GM19324 (cell line): Measurements from ENCODE around the gene ZNF43.
A peak's percentile ranks its signal among the peaks of the same experiment; 100 is the strongest.
"Not testable (repeated sequence)": the region's sequence is repeated elsewhere in the genome, so short reads cannot be mapped to it uniquely, and the experiment has no call there.

Source experiments
- ATAC-seq: cut with Tn5 transposase; IDR thresholded peaks from one replicate; pipeline ENCODE4 v1.9.1; 2021; ENCODE audit warnings: mild to moderate bottlenecking, moderate library complexity; ENCODE audit not compliant: unreplicated experiment, low FRiP score

Gene ZNF43

DNA sequence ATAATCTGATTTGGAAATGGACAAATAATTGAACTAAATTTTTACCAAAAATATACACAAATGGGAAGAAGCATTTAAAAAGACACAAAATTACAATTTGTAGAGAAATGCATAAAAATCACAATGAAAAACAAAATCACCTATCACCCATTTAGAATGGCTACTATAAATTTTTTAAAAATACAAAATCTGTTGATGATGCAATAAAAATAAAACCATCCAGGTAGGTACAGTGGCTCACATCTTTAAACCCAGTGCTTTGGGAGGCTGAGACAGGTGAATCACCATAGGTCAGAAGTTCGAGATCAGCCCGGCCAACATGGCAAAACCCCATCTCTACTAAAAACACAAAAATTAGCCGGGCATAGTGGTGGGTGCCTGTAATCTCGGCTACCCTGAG is 23.5 kb downstream of the ZNF43 start:
- no peak for ATAC-seq

DNA sequence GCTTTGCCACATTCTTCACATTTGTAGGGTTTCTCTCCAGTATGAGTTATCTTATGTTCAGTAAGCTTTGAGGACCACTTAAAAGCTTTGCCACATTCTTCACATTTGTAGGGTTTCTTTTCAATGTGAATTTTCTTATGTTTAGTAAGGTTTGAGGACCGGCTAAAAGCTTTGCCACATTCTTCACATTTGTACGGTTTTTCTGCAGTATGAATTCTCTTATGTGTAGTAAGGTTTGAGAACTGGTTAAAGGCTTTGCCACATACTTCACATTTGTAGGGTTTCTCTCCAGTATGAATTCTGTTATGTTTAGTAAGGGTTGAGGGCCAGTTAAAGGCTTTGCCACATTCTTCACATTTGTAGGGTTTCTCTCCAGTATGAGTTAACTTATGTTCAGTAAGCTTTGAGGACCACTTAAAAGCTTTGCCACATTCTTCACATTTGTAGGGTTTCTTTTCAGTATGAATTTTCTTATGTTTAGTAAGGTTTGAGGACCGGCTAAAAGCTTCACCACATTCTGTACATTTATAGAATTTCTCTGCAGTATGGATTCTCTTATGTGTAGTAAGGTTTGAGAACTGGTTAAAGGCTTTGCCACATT is 27.5 kb downstream of the ZNF43 start:
- ATAC-seq = not testable (repeated sequence)

DNA sequence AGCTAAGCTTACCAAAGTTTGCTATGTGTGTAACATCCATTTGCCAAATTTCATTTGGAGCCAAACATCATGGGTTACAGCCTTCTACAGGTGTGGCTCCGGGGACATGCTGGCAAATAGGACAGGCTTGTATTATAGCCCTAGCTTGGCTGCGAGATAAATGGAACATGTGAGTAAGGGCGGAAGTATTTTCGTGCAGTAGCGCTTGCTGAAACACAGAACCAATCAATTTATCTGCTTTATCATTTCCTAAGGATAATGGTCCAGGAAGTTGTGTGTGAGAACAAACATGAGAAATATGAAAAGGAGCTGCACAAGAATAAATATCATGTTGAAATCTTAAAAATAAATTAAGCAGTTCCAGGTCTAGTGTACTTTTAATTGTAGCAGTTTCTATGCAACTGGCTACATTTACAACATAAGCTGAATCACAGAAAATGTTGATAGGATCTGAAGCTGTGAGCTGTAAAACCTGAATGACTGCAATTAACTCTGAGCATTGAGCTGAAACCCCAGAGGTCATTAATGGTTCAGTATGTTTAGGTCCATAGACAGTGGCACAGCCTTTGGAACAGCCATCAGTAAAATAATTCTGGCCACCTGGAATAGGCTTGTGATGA is 46.4 kb downstream of the ZNF43 start:
- ATAC-seq = no peak

DNA sequence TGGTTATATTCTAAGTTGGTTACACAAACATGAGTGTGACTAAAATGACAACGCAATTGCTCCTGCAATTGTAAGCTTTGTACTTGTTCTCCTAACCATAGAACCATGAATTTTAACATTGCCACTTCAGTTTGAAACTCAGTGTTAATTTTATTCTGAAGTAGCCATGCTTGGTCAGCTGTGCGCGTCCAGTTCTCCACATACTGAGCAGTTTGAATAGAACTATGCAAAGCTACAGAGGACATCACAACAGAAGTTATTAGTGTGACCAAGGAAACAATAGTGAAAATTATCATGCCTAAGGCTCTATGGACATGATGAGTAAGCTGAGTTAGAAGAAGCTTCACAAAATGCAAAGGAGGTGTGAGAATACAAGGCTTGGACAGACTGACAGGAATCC is 49.0 kb downstream of the ZNF43 start:
- ATAC-seq = no peak

DNA sequence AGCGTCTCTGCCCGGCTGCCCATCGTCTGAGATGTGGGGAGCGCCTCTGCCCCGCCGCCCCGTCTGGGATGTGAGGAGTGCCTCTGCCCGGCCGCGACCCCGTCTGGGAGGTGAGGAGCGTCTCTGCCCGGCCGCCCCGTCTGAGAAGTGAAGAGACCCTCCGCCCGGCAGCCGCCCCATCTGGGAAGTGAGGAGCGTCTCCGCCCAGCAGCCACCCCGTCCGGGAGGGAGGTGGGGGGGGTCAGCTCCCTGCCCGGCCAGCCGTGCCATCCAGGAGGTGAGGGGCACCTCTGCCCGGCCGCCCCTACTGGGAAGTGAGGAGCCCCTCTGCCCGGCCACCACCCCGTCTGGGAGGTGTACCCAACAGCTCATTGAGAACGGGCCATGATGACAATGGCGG is 60.2 kb downstream of the ZNF43 start:
- ATAC-seq = not testable (repeated sequence)

DNA sequence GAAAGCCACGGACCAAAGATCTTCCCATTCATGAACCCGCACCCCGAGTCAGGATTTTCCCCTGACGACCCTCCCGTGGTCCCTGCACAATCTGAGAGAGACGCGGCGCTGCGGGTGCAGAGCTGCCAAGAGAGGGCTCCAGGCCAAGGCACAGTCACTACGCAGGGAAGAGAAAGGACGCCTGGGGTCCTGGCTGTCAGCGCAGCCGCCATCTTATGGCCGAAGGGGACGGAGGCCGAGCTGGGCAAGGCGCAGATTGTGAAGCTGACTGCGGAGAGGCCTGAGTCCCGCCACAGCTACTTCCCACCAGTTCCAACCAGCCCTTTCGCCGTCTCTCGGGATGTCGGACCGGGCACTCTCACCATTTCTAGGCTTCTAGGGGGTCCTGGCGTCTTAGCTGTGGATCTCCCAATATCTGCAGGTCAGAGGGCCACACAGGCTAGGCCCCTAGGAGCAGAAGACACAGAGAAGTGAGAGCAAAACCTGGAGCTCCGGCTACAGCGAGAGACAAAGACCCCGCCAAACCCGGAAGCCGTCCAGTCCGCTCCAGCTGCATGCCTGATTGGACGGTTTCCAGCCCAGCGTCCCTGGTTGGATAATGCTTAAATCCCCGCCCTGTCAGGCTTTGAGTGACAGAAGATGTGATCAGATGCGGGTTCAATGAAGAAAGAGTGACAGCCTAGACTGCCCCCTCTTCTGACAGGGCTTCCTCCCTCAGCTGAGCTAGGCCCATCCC is 68.7 kb downstream of the ZNF43 start, which contains the start of gene ZNF100:
ZNF100 (minus strand) TSS at position 515 of the 736 bp plus-strand sequence; CDS start at position 365, 150 bp downstream.
- peak; percentile 96 for ATAC-seq

GRCh38 chr19:21766705-21767064 is 69.3 kb downstream of the ZNF43 start:
- ATAC-seq = not testable (repeated sequence)

- no peak for ATAC-seq
Measured at GRCh38 chr19:21765151-21765550, 70.8 kb downstream of the ZNF43 start.

GRCh38 chr19:21761547-21761946 is 74.4 kb downstream of the ZNF43 start:
- not testable (repeated sequence) for ATAC-seq

- ATAC-seq = no peak
Measured at GRCh38 chr19:21758296-21758695, 77.7 kb downstream of the ZNF43 start.

DNA sequence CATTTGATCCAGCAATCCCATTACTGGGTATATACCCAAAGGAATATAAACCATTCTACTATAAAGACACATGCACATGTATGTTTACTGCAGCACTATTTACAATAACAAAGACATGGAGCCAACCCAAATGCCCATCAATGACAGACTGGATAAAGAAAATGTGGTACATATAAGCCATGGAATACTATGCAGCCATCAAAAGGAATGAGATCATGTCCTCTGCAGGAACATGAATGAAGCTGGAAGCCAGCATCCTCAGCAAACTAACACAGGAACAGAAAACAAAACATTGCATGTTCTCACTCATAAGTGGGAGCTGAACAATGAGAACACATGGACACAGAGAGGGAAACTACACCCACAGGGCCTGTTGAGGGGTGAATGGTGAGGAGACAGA is 80.4 kb downstream of the ZNF43 start:
- ATAC-seq = not testable (repeated sequence)
